Measurements from ENCODE around the gene SPANXC.
"Not testable (repeated sequence)": the region's sequence is repeated elsewhere in the genome, so short reads cannot be mapped to it uniquely, and the experiment has no call there.

SPANXC gene

GRCh38 chrX:141242417-141242816, at the start of gene SPANXC:
Gene SPANXC, minus strand, starts transcription at chrX:141242517. Its CDS starts 60 bp downstream, at chrX:141242457.
- not testable (repeated sequence) for DNase-seq

- DNase-seq = no peak
These were observed 37.2 kb upstream of the SPANXC start for GRCh38 chrX:141279476-141279875.

GRCh38 chrX:141278306-141278705, 36.0 kb upstream of the SPANXC start:
- DNase-seq = no peak

GRCh38 chrX:141258080-141258479, 15.8 kb upstream of the SPANXC start:
- no peak for DNase-seq

GRCh38 chrX:141221611-141222010, 20.7 kb downstream of the SPANXC start:
- DNase-seq = no peak

- no peak for DNase-seq
These were observed 21.8 kb downstream of the SPANXC start for GRCh38 chrX:141220342-141221008.

GRCh38 chrX:141214196-141214595, 28.1 kb downstream of the SPANXC start:
- no peak for DNase-seq

GRCh38 chrX:141201962-141202361, 40.4 kb downstream of the SPANXC start:
- DNase-seq = no peak

All from femur (tissue), 1 donor.